ENCODE results near the gene CELSR1. TPM values are rescaled to one million over a fixed set of nuclear protein-coding genes. Genes with fewer than 3 reads are reported as not detected.

Gene CELSR1
- total and polyA plus RNA-seq, 2 donors (not counting 1 experiment from before 2014, with no cell fraction given): 0.07 to 1.8 TPM

DNA sequence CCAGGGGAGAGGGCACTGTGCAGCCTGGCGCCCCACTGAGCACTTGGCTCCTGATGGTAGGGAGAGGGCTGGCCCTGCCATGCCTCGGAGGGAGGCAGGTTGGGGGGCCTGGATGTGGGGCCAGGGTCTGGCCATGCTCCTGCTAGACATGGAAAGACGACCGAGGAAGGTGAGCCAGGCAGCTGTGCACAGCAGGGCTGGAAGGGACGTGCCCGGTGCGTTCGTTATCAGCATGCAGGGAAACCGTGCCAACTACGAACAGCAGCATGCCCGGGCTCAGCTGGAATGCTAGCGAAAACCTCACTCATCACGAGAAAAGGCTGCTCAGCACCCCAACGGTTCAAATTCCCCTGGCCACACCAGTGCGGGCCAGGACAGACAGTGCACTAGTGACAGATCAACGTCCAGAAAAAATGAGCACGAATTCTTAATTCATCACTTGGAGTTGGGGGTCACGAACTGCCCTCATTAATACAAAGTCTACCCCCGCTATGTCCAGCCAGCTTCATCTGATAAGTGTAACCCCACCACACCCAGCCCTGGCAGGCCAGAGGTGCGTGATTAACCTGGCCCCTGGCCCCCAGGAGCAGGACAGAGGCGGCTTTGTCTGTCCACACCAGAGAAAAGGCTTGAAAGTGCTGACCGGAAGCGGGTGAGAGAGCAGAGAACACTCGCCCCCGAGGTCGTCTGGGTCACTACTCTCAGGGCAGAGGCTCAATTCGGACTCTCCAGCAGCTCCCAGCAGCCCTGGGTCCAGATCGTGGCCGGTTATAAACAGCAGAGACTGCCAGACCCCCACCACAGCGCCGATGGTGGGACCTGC lies 84.2 kb downstream of the CELSR1 start:
- H3K4me2 ChIP-seq (ENCODE audit: extremely low read depth, insufficient read depth, low read length): no peak overlapping the region
- no peak overlapping the region for H2AFZ ChIP-seq (ENCODE audit: low read length)
- H4K20me1 ChIP-seq (ENCODE audit: control insufficient read depth, extremely low read depth, insufficient read depth, low read length): no peaks in the 10 kb centered on the region
- H3K27me3 ChIP-seq (ENCODE audit: control insufficient read depth, insufficient read depth, low read length): peaks cover 2% of the 10 kb centered on the region
- no peaks in the 10 kb centered on the region for H3K79me2 ChIP-seq (ENCODE audit: control insufficient read depth, insufficient read depth, low read length)
- no peak for TF ChIP-seq EZH2 (IDR thresholded peaks at IDR 0.05; ENCODE audit: low read length, missing control alignments)
- TF ChIP-seq, protein P1, sequence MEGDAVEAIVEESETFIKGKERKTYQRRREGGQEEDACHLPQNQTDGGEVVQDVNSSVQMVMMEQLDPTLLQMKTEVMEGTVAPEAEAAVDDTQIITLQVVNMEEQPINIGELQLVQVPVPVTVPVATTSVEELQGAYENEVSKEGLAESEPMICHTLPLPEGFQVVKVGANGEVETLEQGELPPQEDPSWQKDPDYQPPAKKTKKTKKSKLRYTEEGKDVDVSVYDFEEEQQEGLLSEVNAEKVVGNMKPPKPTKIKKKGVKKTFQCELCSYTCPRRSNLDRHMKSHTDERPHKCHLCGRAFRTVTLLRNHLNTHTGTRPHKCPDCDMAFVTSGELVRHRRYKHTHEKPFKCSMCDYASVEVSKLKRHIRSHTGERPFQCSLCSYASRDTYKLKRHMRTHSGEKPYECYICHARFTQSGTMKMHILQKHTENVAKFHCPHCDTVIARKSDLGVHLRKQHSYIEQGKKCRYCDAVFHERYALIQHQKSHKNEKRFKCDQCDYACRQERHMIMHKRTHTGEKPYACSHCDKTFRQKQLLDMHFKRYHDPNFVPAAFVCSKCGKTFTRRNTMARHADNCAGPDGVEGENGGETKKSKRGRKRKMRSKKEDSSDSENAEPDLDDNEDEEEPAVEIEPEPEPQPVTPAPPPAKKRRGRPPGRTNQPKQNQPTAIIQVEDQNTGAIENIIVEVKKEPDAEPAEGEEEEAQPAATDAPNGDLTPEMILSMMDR (conservative IDR thresholded peaks at IDR 0.05 in 1 of 2, IDR thresholded peaks at IDR 0.05 in 1 of 2; ENCODE audit: low read depth in 1 of 2, low read length in 2 of 2): no peak
- no peak for DNase-seq (ENCODE audit: low read depth in 2 of 2)
- H3K9me3 ChIP-seq (ENCODE audit: control insufficient read depth, insufficient read depth, low read depth, low read length): no peaks in the 10 kb centered on the region
- no peak overlapping the region for H3K4me3 ChIP-seq (replicated peaks in 1 of 4; ENCODE audit: control extremely low read depth in 1 of 4, insufficient read depth in 1 of 4, low read depth in 3 of 4, low read length in 4 of 4)
- H3K27ac ChIP-seq (ENCODE audit: insufficient read depth, low read length): no peak overlapping the region
- H3K36me3 ChIP-seq (ENCODE audit: control insufficient read depth, insufficient read depth, low read length): no peaks in the 10 kb centered on the region
- no peak overlapping the region for H3K9ac ChIP-seq (ENCODE audit: insufficient read depth, low read length)
- no peaks in the 10 kb centered on the region for H3K4me1 ChIP-seq (ENCODE audit: control insufficient read depth, extremely low read depth, insufficient read depth, low read length)

DNA sequence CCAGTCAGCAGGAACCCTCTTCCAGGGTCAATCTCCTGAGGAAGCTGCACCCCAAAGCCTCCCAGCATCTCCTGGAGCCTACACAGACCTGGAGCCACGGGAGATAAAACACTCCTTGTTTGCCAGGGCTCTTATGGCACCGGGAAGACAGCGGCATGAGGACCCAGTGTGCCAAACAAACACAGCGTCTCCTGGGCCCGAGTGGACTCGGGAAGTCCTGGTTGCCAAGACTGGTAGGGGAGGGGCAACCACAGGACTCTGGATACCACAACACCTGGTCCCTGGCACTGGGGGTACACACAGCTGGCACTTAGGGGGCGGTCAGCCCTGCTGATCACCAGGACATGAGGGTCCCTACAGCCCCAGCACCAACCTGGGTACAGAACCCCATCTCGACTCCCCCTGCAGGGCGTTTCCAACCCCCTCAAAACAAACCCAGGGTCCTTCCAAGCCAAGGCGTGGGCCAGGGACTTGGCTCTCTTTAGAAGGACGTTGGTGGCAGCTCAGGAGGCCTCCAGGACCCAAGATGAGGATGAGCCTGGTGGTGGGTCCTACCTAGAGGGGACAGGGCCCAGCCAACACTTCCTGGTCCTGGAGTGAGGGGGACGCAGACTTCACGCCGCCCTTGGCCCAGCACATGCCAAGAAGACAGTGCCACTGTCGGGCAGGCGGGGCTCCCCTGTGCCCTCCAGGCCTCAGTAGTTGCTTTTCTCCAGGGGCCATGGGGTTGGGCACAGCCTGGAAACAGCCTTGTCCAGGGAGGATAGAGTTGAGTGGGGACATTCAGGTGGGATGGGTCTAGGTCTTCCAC lies 85.0 kb downstream of the CELSR1 start:
- H3K27me3 ChIP-seq (ENCODE audit: control insufficient read depth, insufficient read depth, low read length): peaks cover 2% of the 10 kb centered on the region
- TF ChIP-seq EZH2 (IDR thresholded peaks at IDR 0.05; ENCODE audit: low read length, missing control alignments): no peak
- TF ChIP-seq, protein P1 (conservative IDR thresholded peaks at IDR 0.05 in 1 of 2, IDR thresholded peaks at IDR 0.05 in 1 of 2; ENCODE audit: low read depth in 1 of 2, low read length in 2 of 2): no peak

DNA sequence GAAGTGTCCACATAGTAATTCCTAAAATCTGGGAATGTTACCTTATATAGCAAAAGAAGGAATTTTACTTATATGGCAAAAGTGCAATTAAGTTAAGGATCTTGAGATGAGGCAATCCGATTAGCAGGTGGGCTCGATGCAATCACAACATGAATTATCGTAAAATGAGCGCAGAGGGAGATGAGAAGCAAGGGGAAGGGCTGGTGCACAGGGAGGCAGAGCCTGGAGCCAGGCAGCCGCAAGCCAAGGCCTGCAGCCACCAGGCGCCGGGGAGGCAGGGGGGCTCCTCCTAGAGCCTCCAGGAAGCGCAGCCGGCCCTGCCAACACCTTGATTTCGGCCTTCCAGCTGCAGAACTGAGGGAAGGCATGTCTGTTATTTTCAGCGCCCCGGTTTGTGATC lies 85.7 kb downstream of the CELSR1 start:
- DNase-seq (ENCODE audit: low read depth in 2 of 2): no peak
- peaks cover 2% of the 10 kb centered on the region for H3K27me3 ChIP-seq (ENCODE audit: control insufficient read depth, insufficient read depth, low read length)

More for the DNA sequence above, 85.0 kb downstream of the CELSR1 start:
- Histone ChIP-seq H4K20me1 (ENCODE audit: control insufficient read depth, extremely low read depth, insufficient read depth, low read length) (no peaks in the 10 kb centered on the region), H3K4me1 (ENCODE audit: control insufficient read depth, extremely low read depth, insufficient read depth, low read length) (no peaks in the 10 kb centered on the region), H3K9ac (ENCODE audit: insufficient read depth, low read length) (no peak overlapping the region), H2AFZ (ENCODE audit: low read length) (no peak overlapping the region), H3K4me3 (replicated peaks in 1 of 4; ENCODE audit: control extremely low read depth in 1 of 4, insufficient read depth in 1 of 4, low read depth in 3 of 4, low read length in 4 of 4) (no peak overlapping the region), H3K4me2 (ENCODE audit: extremely low read depth, insufficient read depth, low read length) (no peak overlapping the region), H3K9me3 (ENCODE audit: control insufficient read depth, insufficient read depth, low read depth, low read length) (no peaks in the 10 kb centered on the region), H3K27ac (ENCODE audit: insufficient read depth, low read length) (no peak overlapping the region), H3K36me3 (ENCODE audit: control insufficient read depth, insufficient read depth, low read length) (no peaks in the 10 kb centered on the region), H3K79me2 (ENCODE audit: control insufficient read depth, insufficient read depth, low read length) (no peaks in the 10 kb centered on the region)
- no peak for DNase-seq (ENCODE audit: low read depth in 2 of 2)

More for the DNA sequence above, 85.7 kb downstream of the CELSR1 start:
- no peaks in the 10 kb centered on the region for H3K4me1 ChIP-seq (ENCODE audit: control insufficient read depth, extremely low read depth, insufficient read depth, low read length)
- no peaks in the 10 kb centered on the region for H3K36me3 ChIP-seq (ENCODE audit: control insufficient read depth, insufficient read depth, low read length)
- no peak overlapping the region for H2AFZ ChIP-seq (ENCODE audit: low read length)
- no peak overlapping the region for H3K27ac ChIP-seq (ENCODE audit: insufficient read depth, low read length)
- no peaks in the 10 kb centered on the region for H4K20me1 ChIP-seq (ENCODE audit: control insufficient read depth, extremely low read depth, insufficient read depth, low read length)
- no peak overlapping the region for H3K4me3 ChIP-seq (replicated peaks in 1 of 4; ENCODE audit: control extremely low read depth in 1 of 4, insufficient read depth in 1 of 4, low read depth in 3 of 4, low read length in 4 of 4)
- H3K79me2 ChIP-seq (ENCODE audit: control insufficient read depth, insufficient read depth, low read length): no peaks in the 10 kb centered on the region
- H3K9me3 ChIP-seq (ENCODE audit: control insufficient read depth, insufficient read depth, low read depth, low read length): no peaks in the 10 kb centered on the region
- no peak overlapping the region for H3K4me2 ChIP-seq (ENCODE audit: extremely low read depth, insufficient read depth, low read length)
- H3K9ac ChIP-seq (ENCODE audit: insufficient read depth, low read length): no peak overlapping the region
- no peak for TF ChIP-seq EZH2 (IDR thresholded peaks at IDR 0.05; ENCODE audit: low read length, missing control alignments)
- TF ChIP-seq, protein P1 (conservative IDR thresholded peaks at IDR 0.05 in 1 of 2, IDR thresholded peaks at IDR 0.05 in 1 of 2; ENCODE audit: low read depth in 1 of 2, low read length in 2 of 2): no peak
